Measurements from ENCODE around the gene UPK1A.

UPK1A gene

DNA sequence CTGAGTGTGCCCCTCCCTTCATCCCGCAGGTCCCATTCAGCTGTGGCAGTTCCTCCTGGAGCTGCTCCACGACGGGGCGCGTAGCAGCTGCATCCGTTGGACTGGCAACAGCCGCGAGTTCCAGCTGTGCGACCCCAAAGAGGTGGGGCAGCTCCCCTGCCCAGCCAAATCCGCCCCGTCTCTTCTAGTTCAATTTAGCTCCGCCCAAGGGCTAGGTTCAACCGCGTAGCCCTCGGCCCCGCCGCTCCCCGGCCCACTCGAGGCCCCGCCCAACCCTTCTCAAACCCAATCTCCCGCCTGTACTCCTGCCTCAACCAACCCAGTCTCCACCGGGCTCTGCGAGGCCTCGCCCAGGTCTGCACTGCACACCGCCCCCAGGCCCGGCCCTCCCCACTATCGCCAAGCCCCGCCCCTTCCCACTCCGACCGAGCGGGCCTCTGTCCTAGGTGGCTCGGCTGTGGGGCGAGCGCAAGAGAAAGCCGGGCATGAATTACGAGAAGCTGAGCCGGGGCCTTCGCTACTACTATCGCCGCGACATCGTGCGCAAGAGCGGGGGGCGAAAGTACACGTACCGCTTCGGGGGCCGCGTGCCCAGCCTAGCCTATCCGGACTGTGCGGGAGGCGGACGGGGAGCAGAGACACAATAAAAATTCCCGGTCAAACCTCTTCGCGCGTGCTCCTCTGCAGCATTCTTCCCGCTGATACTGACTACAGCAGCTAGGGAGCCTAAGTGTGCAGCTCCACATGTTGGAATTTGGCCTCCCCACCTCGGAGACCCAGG, 21.9 kb upstream of the UPK1A start:
- TF ChIP-seq ZBTB7A (IDR thresholded peaks at IDR 0.05; ENCODE audit: low read depth) = peak; percentile 41; the same call in 1 of the 2 replicates
- TF ChIP-seq, protein P1, sequence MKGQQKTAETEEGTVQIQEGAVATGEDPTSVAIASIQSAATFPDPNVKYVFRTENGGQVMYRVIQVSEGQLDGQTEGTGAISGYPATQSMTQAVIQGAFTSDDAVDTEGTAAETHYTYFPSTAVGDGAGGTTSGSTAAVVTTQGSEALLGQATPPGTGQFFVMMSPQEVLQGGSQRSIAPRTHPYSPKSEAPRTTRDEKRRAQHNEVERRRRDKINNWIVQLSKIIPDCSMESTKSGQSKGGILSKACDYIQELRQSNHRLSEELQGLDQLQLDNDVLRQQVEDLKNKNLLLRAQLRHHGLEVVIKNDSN (IDR thresholded peaks at IDR 0.05) = no peak
- no peak for TF ChIP-seq YY1 (IDR thresholded peaks at IDR 0.05; ENCODE audit: low read depth)
- TF ChIP-seq TCF12 (IDR thresholded peaks at IDR 0.05; ENCODE audit: low read depth) = 0 out of 2 replicates have a peak, but pooled peaks have one; percentile 7
- TF ChIP-seq, protein P2, sequence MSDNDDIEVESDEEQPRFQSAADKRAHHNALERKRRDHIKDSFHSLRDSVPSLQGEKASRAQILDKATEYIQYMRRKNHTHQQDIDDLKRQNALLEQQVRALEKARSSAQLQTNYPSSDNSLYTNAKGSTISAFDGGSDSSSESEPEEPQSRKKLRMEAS (IDR thresholded peaks at IDR 0.05) = no peak; the same call in none of the 2 replicates
- TF ChIP-seq CEBPB (IDR thresholded peaks at IDR 0.05) = no peak
- TF ChIP-seq, protein P3, sequence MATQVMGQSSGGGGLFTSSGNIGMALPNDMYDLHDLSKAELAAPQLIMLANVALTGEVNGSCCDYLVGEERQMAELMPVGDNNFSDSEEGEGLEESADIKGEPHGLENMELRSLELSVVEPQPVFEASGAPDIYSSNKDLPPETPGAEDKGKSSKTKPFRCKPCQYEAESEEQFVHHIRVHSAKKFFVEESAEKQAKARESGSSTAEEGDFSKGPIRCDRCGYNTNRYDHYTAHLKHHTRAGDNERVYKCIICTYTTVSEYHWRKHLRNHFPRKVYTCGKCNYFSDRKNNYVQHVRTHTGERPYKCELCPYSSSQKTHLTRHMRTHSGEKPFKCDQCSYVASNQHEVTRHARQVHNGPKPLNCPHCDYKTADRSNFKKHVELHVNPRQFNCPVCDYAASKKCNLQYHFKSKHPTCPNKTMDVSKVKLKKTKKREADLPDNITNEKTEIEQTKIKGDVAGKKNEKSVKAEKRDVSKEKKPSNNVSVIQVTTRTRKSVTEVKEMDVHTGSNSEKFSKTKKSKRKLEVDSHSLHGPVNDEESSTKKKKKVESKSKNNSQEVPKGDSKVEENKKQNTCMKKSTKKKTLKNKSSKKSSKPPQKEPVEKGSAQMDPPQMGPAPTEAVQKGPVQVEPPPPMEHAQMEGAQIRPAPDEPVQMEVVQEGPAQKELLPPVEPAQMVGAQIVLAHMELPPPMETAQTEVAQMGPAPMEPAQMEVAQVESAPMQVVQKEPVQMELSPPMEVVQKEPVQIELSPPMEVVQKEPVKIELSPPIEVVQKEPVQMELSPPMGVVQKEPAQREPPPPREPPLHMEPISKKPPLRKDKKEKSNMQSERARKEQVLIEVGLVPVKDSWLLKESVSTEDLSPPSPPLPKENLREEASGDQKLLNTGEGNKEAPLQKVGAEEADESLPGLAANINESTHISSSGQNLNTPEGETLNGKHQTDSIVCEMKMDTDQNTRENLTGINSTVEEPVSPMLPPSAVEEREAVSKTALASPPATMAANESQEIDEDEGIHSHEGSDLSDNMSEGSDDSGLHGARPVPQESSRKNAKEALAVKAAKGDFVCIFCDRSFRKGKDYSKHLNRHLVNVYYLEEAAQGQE (IDR thresholded peaks at IDR 0.05; ENCODE audit: low read depth) = peak; percentile 65
- TF ChIP-seq CREB1 (IDR thresholded peaks at IDR 0.05; ENCODE audit: low read depth) = no peak
- no peak for TF ChIP-seq FOXM1 (IDR thresholded peaks at IDR 0.05; ENCODE audit: borderline replicate concordance, low read depth)
- no peak for TF ChIP-seq TEAD4 (IDR thresholded peaks at IDR 0.05)
- no peak for TF ChIP-seq EP300 (IDR thresholded peaks at IDR 0.05; ENCODE audit: borderline replicate concordance)

DNA sequence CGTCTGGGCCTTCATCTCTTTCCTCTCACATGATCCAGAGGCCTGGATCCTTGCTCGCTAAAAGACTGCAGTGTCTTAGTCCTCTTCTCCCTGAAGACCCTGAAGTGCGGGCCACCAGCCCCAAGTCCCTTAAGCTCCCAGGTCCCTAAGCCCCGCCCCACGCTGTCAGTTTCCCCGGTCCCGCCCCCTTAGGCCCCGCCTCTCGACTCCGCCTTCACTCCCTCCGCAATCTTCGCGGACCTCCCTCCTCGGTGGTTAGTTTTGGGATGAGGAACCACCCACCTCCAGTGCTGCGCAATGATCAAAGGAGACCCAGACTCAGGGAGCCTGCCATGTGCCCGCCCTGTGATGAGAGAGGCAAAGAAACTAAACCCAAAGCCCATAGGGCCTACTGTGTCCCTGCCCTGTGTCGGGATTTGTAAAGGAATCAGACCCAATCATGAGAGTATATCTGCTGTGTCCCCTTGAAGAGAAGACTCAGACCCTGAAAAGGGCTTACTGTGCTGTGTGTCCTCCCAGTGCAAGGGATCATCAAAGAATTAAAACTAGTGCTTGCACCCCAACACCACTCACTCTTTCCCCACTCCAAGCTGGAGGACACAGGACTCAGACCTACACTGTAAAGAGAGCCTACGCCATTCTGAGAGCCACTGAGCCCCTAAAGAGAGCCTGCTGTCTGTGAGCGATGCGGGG, 21.2 kb upstream of the UPK1A start:
- TF ChIP-seq CREB1 (IDR thresholded peaks at IDR 0.05; ENCODE audit: low read depth) = no peak
- TF ChIP-seq TEAD4 (IDR thresholded peaks at IDR 0.05) = no peak
- no peak for TF ChIP-seq EGR1 (IDR thresholded peaks at IDR 0.05)
- no peak for TF ChIP-seq CEBPB (IDR thresholded peaks at IDR 0.05)
- TF ChIP-seq ZBTB7A (IDR thresholded peaks at IDR 0.05; ENCODE audit: low read depth) = no peak
- no peak for TF ChIP-seq TCF12 (IDR thresholded peaks at IDR 0.05; ENCODE audit: low read depth)
- no peak for TF ChIP-seq TAF1 (IDR thresholded peaks at IDR 0.05; ENCODE audit: low read depth)
- TF ChIP-seq, protein P3 (IDR thresholded peaks at IDR 0.05; ENCODE audit: low read depth) = no peak
- TF ChIP-seq, protein P2 (IDR thresholded peaks at IDR 0.05) = no peak
- TF ChIP-seq, protein P1 (IDR thresholded peaks at IDR 0.05) = no peak
- no peak for TF ChIP-seq FOXM1 (IDR thresholded peaks at IDR 0.05; ENCODE audit: borderline replicate concordance, low read depth)
- no peak for TF ChIP-seq RAD21 (IDR thresholded peaks at IDR 0.05; ENCODE audit: low read depth)

DNA sequence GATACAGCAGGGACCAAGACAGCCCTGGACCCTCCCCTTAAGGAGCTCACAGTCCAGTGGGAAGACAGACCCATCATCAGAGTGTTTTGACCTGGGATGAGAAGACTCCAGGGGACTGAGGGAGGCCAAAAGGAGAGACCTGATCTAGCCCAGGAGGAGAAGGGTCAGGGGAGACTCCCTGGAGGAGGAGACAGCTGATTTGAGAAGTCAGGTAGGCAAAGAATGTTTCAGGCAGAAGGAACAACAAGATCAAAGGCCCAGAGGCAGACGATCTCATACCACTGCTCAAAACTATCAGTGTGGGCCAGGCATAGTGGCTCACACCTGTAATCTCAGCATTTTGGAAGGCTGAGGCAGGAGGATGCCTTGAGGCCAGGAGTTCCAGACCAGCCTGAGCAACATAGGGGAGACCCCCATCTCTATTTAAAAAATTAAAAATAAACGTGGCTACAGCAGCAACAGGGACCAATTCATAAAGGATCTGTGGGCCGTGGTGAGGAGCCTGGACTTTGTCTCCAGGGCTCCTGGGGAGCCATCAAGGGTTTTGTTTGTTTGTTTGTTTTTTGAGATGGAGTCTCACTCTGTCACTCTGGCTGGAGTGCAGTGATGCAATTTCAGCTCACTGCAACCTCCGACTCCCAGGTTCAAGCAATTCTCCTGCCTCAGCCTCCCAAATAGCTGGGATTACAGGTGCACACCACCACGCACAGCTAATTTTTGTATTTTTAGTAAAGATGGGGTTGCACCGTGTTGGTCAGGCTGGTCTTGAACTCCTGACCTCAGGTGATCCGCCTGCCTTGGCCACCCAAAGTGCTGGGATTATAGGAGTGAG, 20.4 kb upstream of the UPK1A start:
- no peak for TF ChIP-seq EP300 (IDR thresholded peaks at IDR 0.05; ENCODE audit: borderline replicate concordance)
- TF ChIP-seq EGR1 (IDR thresholded peaks at IDR 0.05) = no peak
- no peak for TF ChIP-seq FOXM1 (IDR thresholded peaks at IDR 0.05; ENCODE audit: borderline replicate concordance, low read depth)
- TF ChIP-seq CREB1 (IDR thresholded peaks at IDR 0.05; ENCODE audit: low read depth) = no peak
- no peak for TF ChIP-seq RAD21 (IDR thresholded peaks at IDR 0.05; ENCODE audit: low read depth)
- no peak for TF ChIP-seq NFIC (IDR thresholded peaks at IDR 0.05)
- TF ChIP-seq TAF1 (IDR thresholded peaks at IDR 0.05; ENCODE audit: low read depth) = no peak
- TF ChIP-seq, protein P1 (IDR thresholded peaks at IDR 0.05) = no peak
- TF ChIP-seq, protein P2 (IDR thresholded peaks at IDR 0.05) = no peak
- TF ChIP-seq YY1 (IDR thresholded peaks at IDR 0.05; ENCODE audit: low read depth) = no peak
- TF ChIP-seq ZBTB7A (IDR thresholded peaks at IDR 0.05; ENCODE audit: low read depth) = no peak
- TF ChIP-seq TEAD4 (IDR thresholded peaks at IDR 0.05) = no peak
- no peak for TF ChIP-seq CEBPB (IDR thresholded peaks at IDR 0.05)
- TF ChIP-seq, protein P3 (IDR thresholded peaks at IDR 0.05; ENCODE audit: low read depth) = no peak
- TF ChIP-seq TCF12 (IDR thresholded peaks at IDR 0.05; ENCODE audit: low read depth) = no peak

All from Ishikawa (cell line).